Prostate gland (tissue), 2 donors: Measurements from ENCODE around the gene ZNF260.

Experiments used
- POLR2A ChIP-seq: fragments of 450-650 bp; IDR thresholded peaks from one replicate; pipeline ENCODE4 v1.6.1; 2016; ENCODE audit warnings: antibody characterized with exemption, mild to moderate bottlenecking
- POLR2AphosphoS5 ChIP-seq: sonication (generic); formaldehyde crosslinking; IDR thresholded peaks from one replicate; pipeline ENCODE4 v1.6.1; 2017; ENCODE audit warnings: antibody characterized with exemption
- TF ChIP-seq, protein P1 (sequence below), 4 experiments: fragments of 200-600 bp in 2 of 4; fragments of 450-650 bp in 2 of 4; sonication (generic) in 2 of 4; IDR thresholded peaks; 1 replicate in 3 of 4; 2 replicates in 1 of 4; pipeline ENCODE4 v1.5.1; 2016 to 2019; ENCODE audit warnings: antibody characterized with exemption in 4 of 4, mild to moderate bottlenecking in 2 of 4, moderate library complexity in 2 of 4

DNA sequence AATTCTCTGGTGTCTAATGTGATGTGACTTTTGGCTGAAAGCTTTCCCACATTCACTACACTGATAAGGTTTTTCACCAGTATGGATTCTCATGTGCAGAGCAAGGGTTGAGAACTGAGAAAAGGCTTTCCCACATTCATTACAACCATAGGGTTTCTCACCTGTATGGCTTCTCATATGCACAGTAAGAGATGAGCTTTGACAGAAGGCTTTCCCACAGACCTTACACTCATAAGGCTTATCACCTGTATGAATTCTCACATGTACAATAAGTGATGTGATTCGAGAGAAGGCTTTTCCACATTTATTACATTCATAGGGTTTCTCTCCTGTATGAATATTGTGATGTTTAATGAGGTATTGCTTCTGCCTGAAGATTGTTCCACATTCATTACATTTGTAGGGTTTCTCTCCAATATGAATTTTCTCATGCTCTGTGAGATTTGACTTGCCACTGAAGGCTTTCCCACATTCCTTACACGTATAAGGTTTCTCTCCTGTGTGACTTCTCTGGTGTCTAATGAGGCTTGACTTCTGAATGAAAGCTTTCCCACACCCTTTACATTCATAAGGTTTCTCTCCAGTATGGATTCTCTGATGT lies 14.0 kb downstream of the ZNF260 start:
- TF ChIP-seq, protein P1, sequence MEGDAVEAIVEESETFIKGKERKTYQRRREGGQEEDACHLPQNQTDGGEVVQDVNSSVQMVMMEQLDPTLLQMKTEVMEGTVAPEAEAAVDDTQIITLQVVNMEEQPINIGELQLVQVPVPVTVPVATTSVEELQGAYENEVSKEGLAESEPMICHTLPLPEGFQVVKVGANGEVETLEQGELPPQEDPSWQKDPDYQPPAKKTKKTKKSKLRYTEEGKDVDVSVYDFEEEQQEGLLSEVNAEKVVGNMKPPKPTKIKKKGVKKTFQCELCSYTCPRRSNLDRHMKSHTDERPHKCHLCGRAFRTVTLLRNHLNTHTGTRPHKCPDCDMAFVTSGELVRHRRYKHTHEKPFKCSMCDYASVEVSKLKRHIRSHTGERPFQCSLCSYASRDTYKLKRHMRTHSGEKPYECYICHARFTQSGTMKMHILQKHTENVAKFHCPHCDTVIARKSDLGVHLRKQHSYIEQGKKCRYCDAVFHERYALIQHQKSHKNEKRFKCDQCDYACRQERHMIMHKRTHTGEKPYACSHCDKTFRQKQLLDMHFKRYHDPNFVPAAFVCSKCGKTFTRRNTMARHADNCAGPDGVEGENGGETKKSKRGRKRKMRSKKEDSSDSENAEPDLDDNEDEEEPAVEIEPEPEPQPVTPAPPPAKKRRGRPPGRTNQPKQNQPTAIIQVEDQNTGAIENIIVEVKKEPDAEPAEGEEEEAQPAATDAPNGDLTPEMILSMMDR (IDR thresholded peaks at IDR 0.05): no peak
- no peak for TF ChIP-seq POLR2A
- TF ChIP-seq POLR2AphosphoS5: no peak
